Aorta (tissue), 5 donors: Measurements from ENCODE around the gene CRYBG2. TPM values are rescaled to one million over a fixed set of nuclear protein-coding genes. Genes with fewer than 3 reads are reported as not detected.

Experiments
- ATAC-seq: fragments of 200-7000 bp; cut with Tn5 transposase; one replicate; pipeline ENCODE4 v1.9.1; 2022; ENCODE audit warnings: moderate library complexity; ENCODE audit not compliant: low FRiP score
- DNase-seq, 2 donors: peaks; one replicate each; pipeline ENCODE4 v3.0.0-alpha.2; 2020
- H3K27ac ChIP-seq, 2 donors: one replicate each; pipeline ENCODE4 v1.5.1; 2013; ENCODE audit warnings: low read length in 2 of 2, mild to moderate bottlenecking in 2 of 2, moderate library complexity in 2 of 2, control low read depth in 1 of 2, inconsistent platforms in 1 of 2, low read depth in 1 of 2
- H3K27me3 ChIP-seq, 2 donors: one replicate each; pipeline ENCODE4 v1.6.1; 2013; ENCODE audit warnings: control low read depth in 1 of 2, low read length in 1 of 2, mild to moderate bottlenecking in 1 of 2, moderate library complexity in 1 of 2; ENCODE audit not compliant: insufficient read depth in 2 of 2, control insufficient read depth in 1 of 2
- H3K36me3 ChIP-seq, 2 donors: one replicate each; pipeline ENCODE4 v1.6.1; 2013; ENCODE audit warnings: control low read depth in 1 of 2, low read length in 1 of 2, mild to moderate bottlenecking in 1 of 2; ENCODE audit not compliant: insufficient read depth in 2 of 2, control insufficient read depth in 1 of 2
- H3K4me1 ChIP-seq, 2 donors: one replicate each; pipeline ENCODE4 v1.6.1; 2013; ENCODE audit warnings: low read length in 2 of 2, control low read depth in 1 of 2, mild to moderate bottlenecking in 1 of 2, moderate library complexity in 1 of 2; ENCODE audit not compliant: insufficient read depth in 2 of 2, control insufficient read depth in 1 of 2
- H3K4me3 ChIP-seq, 2 donors: one replicate each; pipeline ENCODE4 v1.5.1; 2013; ENCODE audit warnings: low read length in 2 of 2, control low read depth in 1 of 2, mild to moderate bottlenecking in 1 of 2
- H3K9me3 ChIP-seq: one replicate; pipeline ENCODE4 v1.6.1; 2013; ENCODE audit warnings: mild to moderate bottlenecking, low read length; ENCODE audit not compliant: control insufficient read depth
- WGBS, 2 donors: extraction: QIAGEN DNeasy Blood & Tissue Kit; methylation state at CpG; one replicate each; pipeline ENCODE4 v1.1.7; 2013; 5-methylcytosine and 5-hydroxymethylcytosine counted together
- intact Hi-C, 2 donors: fragments of 100-400 bp; cut with DNase I; formaldehyde crosslinking; loops; one replicate each; pipeline versions ENCODE4 v1.14.2 to v1.15.0; 2022
- polyA plus RNA-seq, 2 donors: library from polyadenylated mRNA; stranded (reverse); fragments of 200-250 nt; gene quantifications; one replicate each; pipeline ENCODE4 v1.2.3, GENCODE V29; 2013
- total RNA-seq, 2 donors: library from RNA; stranded (reverse); fragmentation: NEBNext Ultra II Directional; extraction: Animal tissue kit (Norgen Biotek cat#: 25700); gene quantifications; one replicate each; pipeline ENCODE4 v1.2.1, GENCODE V29; 2021
- donor health status: healthy with polysubstance abuse.
- donor health status: Bipolar disorder and iron deficiency.
- donor health status: DM: no; HTN: no; CAD: no.
- donor health status: DM: no; HTN: no; CAD: no.
- donor health status: DM: yes; HTN: yes; CAD: no.

The CRYBG2 gene
- total and polyA plus RNA-seq, 4 donors = 0.05 to 6.4 (median 0.27) TPM; not detected in 1

GRCh38 chr1:26322042-26322331, 31.9 kb downstream of the CRYBG2 start:
- Histone ChIP-seq H3K4me3 (no peak overlapping the region), H3K36me3 (no peaks in the 10 kb centered on the region), H3K4me1 (no peaks in the 10 kb centered on the region), H3K27me3 (no peaks in the 10 kb centered on the region), H3K27ac (no peak overlapping the region), H3K9me3 (no peaks in the 10 kb centered on the region)
- intact Hi-C loops = loop anchor here (1.0 to 5.0 kb wide), 2 partner anchors 47 to 215 kb away; no protein-coding TSS in a partner anchor
- DNase-seq (no peak), ATAC-seq (no peak)
- 69 to 75% methylated on average over 10 of the region's 10 CpGs for WGBS, 2 donors

DNA sequence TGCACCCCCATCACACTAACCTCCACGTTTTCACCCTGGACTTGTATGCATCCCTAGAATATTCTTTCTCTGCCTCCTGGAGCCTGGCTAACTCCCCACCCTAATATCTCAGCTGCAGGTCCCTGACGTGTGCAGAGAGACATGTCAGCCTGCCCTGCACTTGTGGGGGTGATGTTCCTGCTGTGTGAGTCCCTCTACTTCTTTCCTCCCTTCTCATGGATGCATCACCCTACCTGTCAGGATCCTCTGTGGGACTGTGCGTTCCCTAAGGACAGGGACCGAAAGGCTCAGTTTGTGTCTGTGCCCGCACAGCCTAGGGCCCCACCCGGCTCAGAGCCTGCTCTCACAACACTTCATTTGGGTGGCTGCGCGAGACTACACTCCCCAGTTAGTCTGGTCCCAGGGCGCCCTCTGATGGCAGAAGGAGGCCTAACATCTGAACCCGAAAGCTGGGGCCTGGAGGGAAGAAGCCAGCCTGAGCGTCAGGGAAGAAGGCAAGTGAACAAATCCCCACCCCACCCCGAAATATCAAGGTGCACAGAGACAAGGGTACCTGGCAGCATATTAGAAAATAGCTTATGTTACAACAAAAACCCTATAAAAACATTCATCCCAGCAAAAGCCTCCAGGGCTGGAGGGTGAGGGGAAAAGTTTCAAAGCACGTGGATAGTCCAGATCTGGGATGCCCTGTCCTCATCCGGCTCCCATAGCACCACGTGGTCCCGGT, 32.5 kb downstream of the CRYBG2 start:
- intact Hi-C loops = loop anchor here (1.0 to 5.0 kb wide), 3 partner anchors 46 to 214 kb away; partner anchors contain the start of genes C1orf232 (in 1 of the 2) and ZNF593 (in 1 of the 2)
- Histone ChIP-seq H3K4me1 (no peaks in the 10 kb centered on the region), H3K9me3 (no peaks in the 10 kb centered on the region), H3K36me3 (no peaks in the 10 kb centered on the region), H3K27me3 (no peaks in the 10 kb centered on the region), H3K4me3 (no peak overlapping the region), H3K27ac (no peak overlapping the region)
- ATAC-seq = peak; percentile 92
- peak; percentile 95 to 97 for DNase-seq
- WGBS, 2 donors = 11 to 18% methylated on average over 16 of the region's 16 CpGs

- no peak overlapping the region for H3K4me3 ChIP-seq
- 69 to 70% methylated on average over 2 of the region's 2 CpGs for WGBS, 2 donors
- ATAC-seq (peak; percentile 16), DNase-seq (no peak)
- H3K4me1 ChIP-seq = no peaks in the 10 kb centered on the region
- no peaks in the 10 kb centered on the region for H3K27me3 ChIP-seq
- no peak overlapping the region for H3K27ac ChIP-seq
- intact Hi-C loops = loop anchor here in 1 of 2 donors (1.0 to 5.0 kb wide), 3 partner anchors 46 to 214 kb away; partner anchors contain the start of genes C1orf232 and ZNF593
- H3K9me3 ChIP-seq = no peaks in the 10 kb centered on the region
- H3K36me3 ChIP-seq = no peaks in the 10 kb centered on the region
Observed at GRCh38 chr1:26320896-26321295, 33.0 kb downstream of the CRYBG2 start.

DNA sequence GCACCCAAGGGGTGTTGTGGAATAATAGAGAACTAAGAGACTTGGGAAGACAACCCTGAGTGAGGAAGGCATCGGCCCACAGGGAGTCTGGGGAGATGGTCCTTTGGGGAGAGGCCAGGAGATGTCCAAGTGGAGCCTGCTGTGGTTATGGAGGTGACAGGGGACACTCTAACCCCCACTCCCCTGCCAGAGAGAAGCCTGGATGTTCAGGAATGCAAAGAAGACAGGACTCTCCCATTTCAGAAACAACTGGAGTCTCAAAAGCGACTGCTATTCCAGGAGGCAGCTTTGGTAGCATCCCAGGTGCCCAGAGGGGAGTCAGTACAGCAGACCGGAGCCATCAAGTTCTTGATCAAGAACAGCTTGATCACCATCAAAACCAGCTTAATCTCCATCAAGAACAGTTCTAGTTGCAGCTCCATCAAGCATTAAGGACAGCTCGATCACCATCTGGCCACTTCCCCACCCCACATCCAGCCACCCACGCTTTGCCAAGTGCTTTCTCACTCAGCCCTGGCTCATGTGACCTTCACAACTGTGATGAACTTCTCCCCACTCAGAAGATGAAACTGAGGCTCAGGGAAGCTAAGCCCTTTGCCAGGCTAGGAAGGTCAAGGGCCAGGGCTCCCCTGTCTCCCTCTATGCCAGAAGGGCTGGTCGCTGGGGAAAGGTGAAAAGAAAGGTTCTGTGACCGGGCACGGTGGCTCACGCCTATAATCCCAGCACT, 35.4 kb downstream of the CRYBG2 start:
- WGBS, 2 donors = 85 to 92% methylated on average over 9 of the region's 9 CpGs
- ATAC-seq (no peak), DNase-seq (peak in 1 of 2 donors; percentile 73)
- H3K4me3 ChIP-seq = no peak overlapping the region
- H3K27me3 ChIP-seq = no peaks in the 10 kb centered on the region
- H3K4me1 ChIP-seq = no peaks in the 10 kb centered on the region
- intact Hi-C loops = no loop called here
- no peaks in the 10 kb centered on the region for H3K36me3 ChIP-seq
- H3K9me3 ChIP-seq = no peaks in the 10 kb centered on the region
- no peak overlapping the region for H3K27ac ChIP-seq

- Histone ChIP-seq H3K9me3 (no peaks in the 10 kb centered on the region), H3K4me3 (no peak within 1 kb of the TSS), H3K27me3 (no peaks in the 10 kb centered on the region), H3K27ac (no peak within 1 kb of the TSS), H3K36me3 (no peaks in the 10 kb centered on the region), H3K4me1 (no peaks in the 10 kb centered on the region)
- ATAC-seq (no peak), DNase-seq (no peak)
- WGBS, 2 donors = 79 to 82% methylated on average over 12 of the region's 12 CpGs
- intact Hi-C loops = no loop called here
Observed at GRCh38 chr1:26317612-26318337, 36.2 kb downstream of the CRYBG2 start, which contains the start of gene CD52. Gene CD52, plus strand, starts transcription at chr1:26317958. Its CDS starts 60 bp downstream, at chr1:26318018.

- no peak for ATAC-seq
- no peaks in the 10 kb centered on the region for H3K4me1 ChIP-seq
Observed at GRCh38 chr1:26317146-26317545, 36.8 kb downstream of the CRYBG2 start.

DNA sequence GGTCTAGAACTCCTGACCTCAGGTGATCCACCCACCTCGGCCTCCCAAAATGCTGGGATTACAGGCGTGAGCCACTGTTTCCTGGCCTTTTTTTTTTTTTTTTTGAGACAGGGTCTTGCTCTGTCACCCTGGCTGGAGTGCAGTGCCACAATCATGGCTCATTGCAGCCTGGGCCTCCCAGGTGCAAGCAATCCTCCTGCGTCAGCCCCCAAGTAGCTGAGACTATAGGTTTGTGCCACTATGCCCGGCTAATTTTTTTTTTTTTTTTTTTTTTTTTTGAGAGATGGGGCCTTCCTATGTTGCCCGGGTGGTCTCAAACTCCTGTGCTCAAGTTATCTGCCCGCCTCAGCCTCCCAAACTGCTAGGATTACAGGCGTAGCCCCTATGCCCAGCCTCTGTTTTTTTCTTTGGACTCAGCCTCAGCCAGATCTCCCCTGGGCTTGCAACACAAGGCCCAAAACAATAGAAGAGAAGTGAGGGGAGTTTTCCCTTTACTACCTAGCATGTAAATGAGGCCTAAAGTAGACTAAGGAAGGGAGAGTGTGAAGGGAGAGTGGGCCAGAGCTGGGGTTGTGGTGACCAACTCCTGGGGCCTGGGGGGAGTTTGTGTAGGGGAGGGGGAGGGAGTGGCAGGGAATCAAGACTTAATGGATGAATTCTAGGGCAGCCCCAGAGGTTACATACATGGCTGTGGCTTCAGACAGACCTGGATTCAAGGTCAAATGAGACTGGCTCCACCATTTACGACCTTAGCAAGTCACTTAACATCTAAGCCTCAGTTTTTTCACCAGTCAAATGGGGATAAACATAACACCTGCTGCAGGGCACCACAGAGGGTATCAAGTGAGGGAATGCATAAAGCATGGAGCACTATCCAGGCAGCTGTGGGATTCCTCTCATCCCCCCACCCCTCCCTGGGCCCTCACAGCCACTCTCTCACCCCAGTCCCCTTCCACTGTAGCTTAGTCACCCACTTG, 37.8 kb downstream of the CRYBG2 start:
- Histone ChIP-seq H3K4me3 (no peak overlapping the region), H3K4me1 (no peaks in the 10 kb centered on the region), H3K27me3 (no peaks in the 10 kb centered on the region), H3K9me3 (no peaks in the 10 kb centered on the region), H3K36me3 (no peaks in the 10 kb centered on the region), H3K27ac (no peak overlapping the region)
- no peak for DNase-seq
- WGBS, 2 donors = 85 to 90% methylated on average over 7 to 8 of the region's 8 CpGs
- ATAC-seq = no peak
- intact Hi-C loops = no loop called here

More at GRCh38 chr1:26317146-26317545, 36.8 kb downstream of the CRYBG2 start:
- Histone ChIP-seq H3K36me3 (no peaks in the 10 kb centered on the region), H3K27me3 (no peaks in the 10 kb centered on the region), H3K9me3 (no peaks in the 10 kb centered on the region), H3K4me3 (no peak overlapping the region), H3K27ac (no peak overlapping the region)
- intact Hi-C loops = no loop called here
- 94 to 100% methylated on average over 2 of the region's 2 CpGs for WGBS, 2 donors
- no peak for DNase-seq

DNA sequence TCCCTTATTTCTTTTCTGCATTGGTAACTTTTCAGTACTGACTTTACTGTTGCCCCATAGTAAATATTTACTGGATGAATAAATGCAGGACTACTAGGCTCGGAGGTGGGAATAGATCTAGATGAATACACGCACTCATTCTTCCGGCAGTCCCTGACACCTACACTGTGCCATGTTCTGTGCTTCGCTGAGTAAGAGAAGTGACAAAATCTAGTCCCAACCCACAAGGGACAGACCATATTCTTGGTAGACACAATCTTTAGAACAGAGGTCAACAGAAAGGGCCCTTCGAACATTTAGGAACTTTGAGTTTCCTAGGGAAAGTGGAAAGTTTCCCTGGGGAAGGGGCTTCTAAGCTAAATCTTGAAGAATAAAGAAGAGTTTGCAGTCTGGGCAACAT, 39.4 kb downstream of the CRYBG2 start:
- WGBS, 2 donors = 84 to 86% methylated on average over 5 of the region's 5 CpGs
- intact Hi-C loops = no loop called here
- no peaks in the 10 kb centered on the region for H3K27me3 ChIP-seq
- H3K27ac ChIP-seq = no peak overlapping the region
- H3K36me3 ChIP-seq = no peaks in the 10 kb centered on the region
- H3K4me1 ChIP-seq = no peaks in the 10 kb centered on the region
- no peak for DNase-seq
- H3K4me3 ChIP-seq = no peak overlapping the region
- no peaks in the 10 kb centered on the region for H3K9me3 ChIP-seq
- ATAC-seq = no peak
